Measurements from ENCODE around the gene DENND1A.

DENND1A gene

GRCh38 chr9:123957168-123957721 is 27.3 kb upstream of the DENND1A start:
- TF ChIP-seq POLR2AphosphoS5 (IDR thresholded peaks at IDR 0.05; ENCODE audit: low read depth, low read length): no peak
- no peak for TF ChIP-seq SIN3A (IDR thresholded peaks at IDR 0.05; ENCODE audit: borderline replicate concordance, insufficient read depth, low read length)

- no peak for TF ChIP-seq POLR2AphosphoS5 (IDR thresholded peaks at IDR 0.05; ENCODE audit: low read depth, low read length)
- TF ChIP-seq REST (IDR thresholded peaks at IDR 0.05; ENCODE audit: insufficient read depth in 1 of 2, low read depth in 2 of 2, low read length in 2 of 2): no peak
- TF ChIP-seq FOXP2 (optimal IDR thresholded peaks at IDR 0.05; ENCODE audit: borderline replicate concordance, extremely low read depth, extremely low read length, insufficient read depth): no peak
- TF ChIP-seq SIN3A (IDR thresholded peaks at IDR 0.05; ENCODE audit: borderline replicate concordance, insufficient read depth, low read length): no peak
- TF ChIP-seq TAF1 (IDR thresholded peaks at IDR 0.05; ENCODE audit: borderline replicate concordance, insufficient read depth, low read length): no peak
Observed at GRCh38 chr9:123955637-123956036, 25.7 kb upstream of the DENND1A start.

- no peak for TF ChIP-seq POLR2AphosphoS5 (IDR thresholded peaks at IDR 0.05; ENCODE audit: low read depth, low read length)
- TF ChIP-seq FOXP2 (optimal IDR thresholded peaks at IDR 0.05; ENCODE audit: borderline replicate concordance, extremely low read depth, extremely low read length, insufficient read depth): no peak
- TF ChIP-seq TAF1 (IDR thresholded peaks at IDR 0.05; ENCODE audit: borderline replicate concordance, insufficient read depth, low read length): no peak
- TF ChIP-seq SIN3A (IDR thresholded peaks at IDR 0.05; ENCODE audit: borderline replicate concordance, insufficient read depth, low read length): no peak
- TF ChIP-seq REST (IDR thresholded peaks at IDR 0.05; ENCODE audit: insufficient read depth in 1 of 2, low read depth in 2 of 2, low read length in 2 of 2): no peak
Observed at GRCh38 chr9:123954518-123955280, 24.8 kb upstream of the DENND1A start.

GRCh38 chr9:123952641-123953495 is 22.9 kb upstream of the DENND1A start:
- TF ChIP-seq FOXP2 (optimal IDR thresholded peaks at IDR 0.05; ENCODE audit: borderline replicate concordance, extremely low read depth, extremely low read length, insufficient read depth) (no peak), TAF1 (IDR thresholded peaks at IDR 0.05; ENCODE audit: borderline replicate concordance, insufficient read depth, low read length) (no peak), SIN3A (IDR thresholded peaks at IDR 0.05; ENCODE audit: borderline replicate concordance, insufficient read depth, low read length) (no peak), REST (IDR thresholded peaks at IDR 0.05; ENCODE audit: insufficient read depth in 1 of 2, low read depth in 2 of 2, low read length in 2 of 2) (no peak), POLR2AphosphoS5 (IDR thresholded peaks at IDR 0.05; ENCODE audit: low read depth, low read length) (no peak)

GRCh38 chr9:123948286-123948685 is 18.4 kb upstream of the DENND1A start:
- TF ChIP-seq SIN3A (IDR thresholded peaks at IDR 0.05; ENCODE audit: borderline replicate concordance, insufficient read depth, low read length) (no peak), FOXP2 (optimal IDR thresholded peaks at IDR 0.05; ENCODE audit: borderline replicate concordance, extremely low read depth, extremely low read length, insufficient read depth) (no peak), POLR2AphosphoS5 (IDR thresholded peaks at IDR 0.05; ENCODE audit: low read depth, low read length) (no peak), TAF1 (IDR thresholded peaks at IDR 0.05; ENCODE audit: borderline replicate concordance, insufficient read depth, low read length) (no peak), REST (IDR thresholded peaks at IDR 0.05; ENCODE audit: insufficient read depth in 1 of 2, low read depth in 2 of 2, low read length in 2 of 2) (no peak)

Measured in PFSK-1 (cell line).